ENCODE results near the gene OPRD1. TPM values are rescaled to one million over a fixed set of nuclear protein-coding genes. Genes with fewer than 3 reads are reported as not detected.

The OPRD1 gene
- total RNA-seq, 1 experiment from 2014 or later: not detected

GRCh38 chr1:28803051-28803450, 8.9 kb upstream of the OPRD1 start:
- ChIA-PET CTCF (no interaction called here), POLR2A (ENCODE audit: unreplicated experiment) (no interaction called here)
- BruUV-seq (replicated peaks): no TSS peak

GRCh38 chr1:28803662-28804061, 8.3 kb upstream of the OPRD1 start:
- no peaks in the 10 kb centered on the region for H3K9me3 ChIP-seq (ENCODE audit: insufficient read depth, low read depth)
- H3K36me3 ChIP-seq (ENCODE audit: low read depth): no peaks in the 10 kb centered on the region
- no peaks in the 10 kb centered on the region for H3K9me2 ChIP-seq (ENCODE audit: insufficient read depth)
- H3K79me2 ChIP-seq (ENCODE audit: low read depth): no peaks in the 10 kb centered on the region
- no peaks in the 10 kb centered on the region for H3F3A ChIP-seq (ENCODE audit: insufficient read depth, low read depth)
- H3K4me3 ChIP-seq: no peak overlapping the region
- intact Hi-C loops (cut with micrococcal nuclease; ENCODE audit: unreplicated experiment): no loop called here
- no peak overlapping the region for H3K27ac ChIP-seq
- TF ChIP-seq EZH2 (IDR thresholded peaks at IDR 0.05; ENCODE audit: low read depth): no peak
- CTCF ChIA-PET: no interaction called here
- no TSS peak for BruUV-seq (replicated peaks)
- POLR2A ChIA-PET (ENCODE audit: unreplicated experiment): no interaction called here
- no peak for DNase-seq
- H3K27me3 ChIP-seq (ENCODE audit: insufficient read depth, low read depth): no peaks in the 10 kb centered on the region
- no peaks in the 10 kb centered on the region for H3K4me1 ChIP-seq (replicated peaks; ENCODE audit: insufficient read depth)
- H3K4me2 ChIP-seq: no peak overlapping the region
- H2AFZ ChIP-seq: no peak overlapping the region
- no peaks in the 10 kb centered on the region for H4K20me1 ChIP-seq (ENCODE audit: insufficient read depth)

More at GRCh38 chr1:28803051-28803450, 8.9 kb upstream of the OPRD1 start:
- H3K79me2 ChIP-seq (ENCODE audit: low read depth): no peaks in the 10 kb centered on the region
- H3F3A ChIP-seq (ENCODE audit: insufficient read depth, low read depth): no peaks in the 10 kb centered on the region
- no peak overlapping the region for H3K4me2 ChIP-seq
- TF ChIP-seq CTCF (conservative IDR thresholded peaks at IDR 0.05): no peak
- no peak for TF ChIP-seq EZH2 (IDR thresholded peaks at IDR 0.05; ENCODE audit: low read depth)
- intact Hi-C loops (cut with micrococcal nuclease; ENCODE audit: unreplicated experiment): no loop called here
- no peaks in the 10 kb centered on the region for H4K20me1 ChIP-seq (ENCODE audit: insufficient read depth)
- DNase-seq: no peak
- no peaks in the 10 kb centered on the region for H3K36me3 ChIP-seq (ENCODE audit: low read depth)
- no peaks in the 10 kb centered on the region for H3K9me3 ChIP-seq (ENCODE audit: insufficient read depth, low read depth)
- H2AFZ ChIP-seq: no peak overlapping the region
- H3K4me1 ChIP-seq (replicated peaks; ENCODE audit: insufficient read depth): no peaks in the 10 kb centered on the region
- no peak overlapping the region for H3K4me3 ChIP-seq
- H3K9me2 ChIP-seq (ENCODE audit: insufficient read depth): no peaks in the 10 kb centered on the region
- no peaks in the 10 kb centered on the region for H3K27me3 ChIP-seq (ENCODE audit: insufficient read depth, low read depth)
- no peak overlapping the region for H3K27ac ChIP-seq

GRCh38 chr1:28804071-28804470, 7.9 kb upstream of the OPRD1 start:
- TF ChIP-seq CTCF (conservative IDR thresholded peaks at IDR 0.05) (no peak), EZH2 (IDR thresholded peaks at IDR 0.05; ENCODE audit: low read depth) (no peak)
- CTCF ChIA-PET: no interaction called here
- Histone ChIP-seq H3F3A (ENCODE audit: insufficient read depth, low read depth) (no peaks in the 10 kb centered on the region), H3K79me2 (ENCODE audit: low read depth) (no peaks in the 10 kb centered on the region), H3K27ac (no peak overlapping the region), H3K27me3 (ENCODE audit: insufficient read depth, low read depth) (no peaks in the 10 kb centered on the region), H3K4me3 (no peak overlapping the region), H3K36me3 (ENCODE audit: low read depth) (no peaks in the 10 kb centered on the region), H3K9me2 (ENCODE audit: insufficient read depth) (no peaks in the 10 kb centered on the region), H3K4me2 (no peak overlapping the region), H2AFZ (no peak overlapping the region), H3K4me1 (replicated peaks; ENCODE audit: insufficient read depth) (no peaks in the 10 kb centered on the region), H3K9me3 (ENCODE audit: insufficient read depth, low read depth) (no peaks in the 10 kb centered on the region), H4K20me1 (ENCODE audit: insufficient read depth) (no peaks in the 10 kb centered on the region)
- intact Hi-C loops (cut with micrococcal nuclease; ENCODE audit: unreplicated experiment): no loop called here
- no peak for DNase-seq
- no TSS peak for BruUV-seq (replicated peaks)
- POLR2A ChIA-PET (ENCODE audit: unreplicated experiment): no interaction called here

- H3K4me3 ChIP-seq: no peak overlapping the region
- no peaks in the 10 kb centered on the region for H4K20me1 ChIP-seq (ENCODE audit: insufficient read depth)
- no peak overlapping the region for H3K4me2 ChIP-seq
- H3K27ac ChIP-seq: no peak overlapping the region
- DNase-seq: no peak
- CTCF ChIA-PET: no interaction called here
- intact Hi-C loops (cut with micrococcal nuclease; ENCODE audit: unreplicated experiment): no loop called here
- no TSS peak for BruUV-seq (replicated peaks)
- TF ChIP-seq EZH2 (IDR thresholded peaks at IDR 0.05; ENCODE audit: low read depth) (no peak), CTCF (conservative IDR thresholded peaks at IDR 0.05) (no peak)
- H3K79me2 ChIP-seq (ENCODE audit: low read depth): no peaks in the 10 kb centered on the region
- H3K9me2 ChIP-seq (ENCODE audit: insufficient read depth): no peaks in the 10 kb centered on the region
- H3K36me3 ChIP-seq (ENCODE audit: low read depth): no peaks in the 10 kb centered on the region
- H3K4me1 ChIP-seq (replicated peaks; ENCODE audit: insufficient read depth): no peaks in the 10 kb centered on the region
- H3K9me3 ChIP-seq (ENCODE audit: insufficient read depth, low read depth): no peaks in the 10 kb centered on the region
- POLR2A ChIA-PET (ENCODE audit: unreplicated experiment): no interaction called here
- H3K27me3 ChIP-seq (ENCODE audit: insufficient read depth, low read depth): no peaks in the 10 kb centered on the region; the same call in 1 of the 2 replicates
- no peak overlapping the region for H2AFZ ChIP-seq
- no peaks in the 10 kb centered on the region for H3F3A ChIP-seq (ENCODE audit: insufficient read depth, low read depth)
Measured at GRCh38 chr1:28807046-28807445, 4.9 kb upstream of the OPRD1 start.
